ENCODE data around the gene ZC2HC1C.
"Not testable (repeated sequence)": the region's sequence is repeated elsewhere in the genome, so short reads cannot be mapped to it uniquely, and the experiment has no call there.

Gene ZC2HC1C

GRCh38 chr14:75066691-75067090, 2.8 kb upstream of the ZC2HC1C start:
- TF ChIP-seq SUZ12 (IDR thresholded peaks at IDR 0.05) (no peak), L3MBTL2 (conservative IDR thresholded peaks at IDR 0.05) (no peak), FOXA1 (IDR thresholded peaks at IDR 0.05) (no peak), BHLHE40 (IDR thresholded peaks at IDR 0.05; ENCODE audit: borderline replicate concordance) (no peak), ARNT (IDR thresholded peaks at IDR 0.05) (no peak), FOXK2 (IDR thresholded peaks at IDR 0.05) (no peak)
- POLR2A ChIA-PET, result no interaction called here
- DNase-seq (ENCODE audit: extremely low spot score), result no peak
- CTCF ChIA-PET, result no interaction called here

DNA sequence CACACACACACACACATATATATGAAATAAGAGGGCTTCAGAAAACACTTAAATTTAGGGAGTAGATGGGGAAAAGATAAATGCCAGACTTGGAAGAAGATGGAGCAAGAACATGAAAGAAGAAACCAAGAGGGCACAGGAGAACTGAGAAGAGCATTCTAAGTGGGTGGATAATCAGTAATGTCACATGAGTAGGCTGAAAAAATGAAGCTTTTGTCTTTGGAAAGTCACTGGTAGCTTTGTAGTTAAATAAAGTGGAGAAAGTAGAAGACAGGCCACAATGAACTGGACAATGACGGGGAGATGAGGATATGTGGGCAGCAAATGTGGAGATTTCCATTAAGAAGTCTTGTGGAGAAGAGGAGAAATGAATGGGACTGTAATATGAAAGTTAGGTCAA, 2.2 kb upstream of the ZC2HC1C start:
- ChIA-PET CTCF (no interaction called here), POLR2A (no interaction called here)
- DNase-seq (ENCODE audit: extremely low spot score), result no peak
- TF ChIP-seq FOXM1 (IDR thresholded peaks at IDR 0.05; ENCODE audit: borderline replicate concordance), result no peak
- TF ChIP-seq ZNF384 (IDR thresholded peaks at IDR 0.05), result no peak
- no peak for TF ChIP-seq ELF4 (IDR thresholded peaks at IDR 0.05)
- no peak for TF ChIP-seq BHLHE40 (IDR thresholded peaks at IDR 0.05; ENCODE audit: borderline replicate concordance)
- no peak for TF ChIP-seq HDGF (IDR thresholded peaks at IDR 0.05; ENCODE audit: borderline replicate concordance)
- no peak for TF ChIP-seq FOXA1 (IDR thresholded peaks at IDR 0.05)
- TF ChIP-seq ARNT (IDR thresholded peaks at IDR 0.05), result no peak
- no peak for TF ChIP-seq TARDBP (IDR thresholded peaks at IDR 0.05)
- TF ChIP-seq, protein P1, sequence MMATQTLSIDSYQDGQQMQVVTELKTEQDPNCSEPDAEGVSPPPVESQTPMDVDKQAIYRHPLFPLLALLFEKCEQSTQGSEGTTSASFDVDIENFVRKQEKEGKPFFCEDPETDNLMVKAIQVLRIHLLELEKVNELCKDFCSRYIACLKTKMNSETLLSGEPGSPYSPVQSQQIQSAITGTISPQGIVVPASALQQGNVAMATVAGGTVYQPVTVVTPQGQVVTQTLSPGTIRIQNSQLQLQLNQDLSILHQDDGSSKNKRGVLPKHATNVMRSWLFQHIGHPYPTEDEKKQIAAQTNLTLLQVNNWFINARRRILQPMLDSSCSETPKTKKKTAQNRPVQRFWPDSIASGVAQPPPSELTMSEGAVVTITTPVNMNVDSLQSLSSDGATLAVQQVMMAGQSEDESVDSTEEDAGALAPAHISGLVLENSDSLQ (IDR thresholded peaks at IDR 0.05), result no peak
- no peak for TF ChIP-seq L3MBTL2 (conservative IDR thresholded peaks at IDR 0.05)
- no peak for TF ChIP-seq LEF1 (IDR thresholded peaks at IDR 0.05; ENCODE audit: borderline replicate concordance)
- TF ChIP-seq CTBP1 (IDR thresholded peaks at IDR 0.05; ENCODE audit: borderline replicate concordance), result no peak
- no peak for TF ChIP-seq FOXK2 (IDR thresholded peaks at IDR 0.05)
- TF ChIP-seq NFRKB (IDR thresholded peaks at IDR 0.05), result no peak
- no peak for TF ChIP-seq SUZ12 (IDR thresholded peaks at IDR 0.05)
- TF ChIP-seq SP1 (IDR thresholded peaks at IDR 0.05), result no peak

DNA sequence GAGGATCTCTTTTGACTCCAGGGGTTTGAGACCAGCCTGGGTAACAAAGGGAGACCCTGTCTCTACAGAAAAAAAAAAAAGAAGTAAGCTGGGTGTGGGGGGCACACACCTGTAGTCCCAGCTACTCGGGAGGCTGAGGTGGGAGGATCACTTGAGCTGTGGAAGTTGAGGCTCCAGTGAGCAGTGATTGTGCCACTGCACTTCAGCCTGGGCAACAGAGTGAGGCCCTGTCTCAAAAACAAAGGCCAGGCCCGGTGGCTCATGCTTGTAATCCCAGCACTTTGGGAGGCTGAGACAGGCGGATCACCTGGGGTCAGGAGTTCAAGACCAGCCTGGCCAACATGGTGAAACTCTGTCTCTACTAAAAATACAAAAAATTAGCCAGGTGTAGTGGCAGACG, 1.7 kb upstream of the ZC2HC1C start:
- CTCF ChIA-PET, result interaction anchor here (0.6 kb wide), 1 partner anchor 115 kb away, joined by 8 read pairs; no protein-coding TSS in a partner anchor
- DNase-seq (ENCODE audit: extremely low spot score), result not testable (repeated sequence)
- POLR2A ChIA-PET, result interaction anchor here (3.1 kb wide), 1 partner anchor 145 kb away, joined by 11 read pairs; the partner anchor contains the start of gene RPS6KL1

DNA sequence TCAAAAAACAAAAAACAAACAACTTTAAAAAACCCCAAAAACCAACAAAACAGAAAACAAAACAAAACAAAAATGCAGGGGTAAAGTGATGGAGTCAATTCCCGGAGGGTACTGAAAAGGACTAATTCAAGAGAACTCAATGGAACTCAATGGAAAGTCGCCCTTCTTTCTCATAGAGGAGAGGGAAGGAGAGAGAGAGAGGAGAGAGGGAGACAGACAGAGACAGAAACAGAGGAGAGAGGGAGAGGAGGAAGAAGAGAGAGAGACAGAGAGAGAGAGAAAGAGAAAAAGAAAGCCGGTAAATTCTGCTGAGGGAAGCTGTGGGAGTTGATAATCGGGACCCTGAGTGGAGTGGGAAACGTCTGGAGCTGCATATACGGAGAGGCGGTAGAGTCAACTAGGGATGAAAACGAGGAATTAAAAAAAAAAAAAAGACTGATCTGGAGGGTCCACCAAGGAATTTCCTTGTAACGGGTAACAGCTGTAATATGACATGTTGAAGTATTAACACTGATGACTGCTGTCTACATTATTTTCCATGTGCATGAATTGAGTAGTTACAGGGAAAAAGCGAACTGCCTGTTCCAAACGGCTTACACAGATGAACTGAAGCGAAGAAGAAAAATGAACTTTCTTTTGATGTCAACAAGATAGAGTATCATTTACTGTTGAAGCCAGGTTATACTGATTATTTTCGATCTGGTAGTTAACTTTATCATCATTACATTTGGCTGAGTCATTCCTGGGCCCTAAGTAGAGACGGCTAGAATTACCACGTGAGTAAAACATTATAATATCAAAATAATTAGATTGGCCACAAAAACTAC, 934 bp upstream of the ZC2HC1C start:
- ChIA-PET CTCF (interaction anchor here (0.6 to 1.4 kb wide), 2 partner anchors 116 to 124 kb away, joined by 3 to 8 read pairs; no protein-coding TSS in a partner anchor), POLR2A (interaction anchor here (1.7 to 3.1 kb wide), 3 partner anchors 10 to 146 kb away, joined by 7 to 15 read pairs (median 11); partner anchors contain the start of gene RPS6KL1)
- TF ChIP-seq TARDBP (IDR thresholded peaks at IDR 0.05), result no peak
- TF ChIP-seq BHLHE40 (IDR thresholded peaks at IDR 0.05; ENCODE audit: borderline replicate concordance), result no peak
- TF ChIP-seq CTBP1 (IDR thresholded peaks at IDR 0.05; ENCODE audit: borderline replicate concordance), result no peak
- TF ChIP-seq SUZ12 (IDR thresholded peaks at IDR 0.05), result no peak
- TF ChIP-seq ARNT (IDR thresholded peaks at IDR 0.05), result no peak
- TF ChIP-seq FOXM1 (IDR thresholded peaks at IDR 0.05; ENCODE audit: borderline replicate concordance), result no peak
- no peak for DNase-seq (ENCODE audit: extremely low spot score)

DNA sequence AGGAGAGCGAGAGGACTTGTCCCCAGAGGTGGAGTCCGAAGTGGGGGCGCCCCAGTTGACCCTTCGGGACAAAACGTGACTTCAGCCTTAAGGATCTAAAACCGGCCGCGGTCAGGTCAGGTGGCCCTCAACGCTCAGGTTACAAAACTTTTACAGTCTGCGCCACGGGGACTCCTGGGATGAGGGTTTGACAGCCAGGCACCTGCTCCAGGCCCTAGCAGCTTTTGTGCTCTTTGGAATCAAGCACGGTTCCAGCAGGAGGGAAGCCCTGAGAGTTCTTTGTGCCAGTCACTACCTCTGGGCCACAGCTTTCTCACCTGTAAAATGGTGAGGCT, 337 bp downstream of the ZC2HC1C start:
- CTCF ChIA-PET, result interaction anchor here (1.0 to 1.4 kb wide), 2 partner anchors 122 to 125 kb away, joined by 3 read pairs; no protein-coding TSS in a partner anchor
- no peak for TF ChIP-seq ARNT (IDR thresholded peaks at IDR 0.05)
- TF ChIP-seq, protein P1 (IDR thresholded peaks at IDR 0.05), result no peak
- no peak for TF ChIP-seq FOXA1 (IDR thresholded peaks at IDR 0.05)
- no peak for TF ChIP-seq FOXK2 (IDR thresholded peaks at IDR 0.05)
- no peak for TF ChIP-seq CTBP1 (IDR thresholded peaks at IDR 0.05; ENCODE audit: borderline replicate concordance)
- no peak for TF ChIP-seq SP1 (IDR thresholded peaks at IDR 0.05)
- no peak for TF ChIP-seq ELF4 (IDR thresholded peaks at IDR 0.05)
- no peak for TF ChIP-seq FOXM1 (IDR thresholded peaks at IDR 0.05; ENCODE audit: borderline replicate concordance)
- no peak for TF ChIP-seq TARDBP (IDR thresholded peaks at IDR 0.05)
- no peak for TF ChIP-seq NFRKB (IDR thresholded peaks at IDR 0.05)
- no peak for TF ChIP-seq BHLHE40 (IDR thresholded peaks at IDR 0.05; ENCODE audit: borderline replicate concordance)
- TF ChIP-seq ZNF384 (IDR thresholded peaks at IDR 0.05), result no peak
- no peak for TF ChIP-seq LEF1 (IDR thresholded peaks at IDR 0.05; ENCODE audit: borderline replicate concordance)
- no peak for DNase-seq (ENCODE audit: extremely low spot score)
- POLR2A ChIA-PET, result interaction anchor here (0.6 to 3.1 kb wide), 8 partner anchors 9 to 147 kb away, joined by 3 to 15 read pairs (median 4); partner anchors contain the start of genes EIF2B2 and RPS6KL1

GRCh38 chr14:75070383-75070782, 942 bp downstream of the ZC2HC1C start:
- DNase-seq (ENCODE audit: extremely low spot score), result no peak
- TF ChIP-seq LEF1 (IDR thresholded peaks at IDR 0.05; ENCODE audit: borderline replicate concordance) (no peak), FOXM1 (IDR thresholded peaks at IDR 0.05; ENCODE audit: borderline replicate concordance) (no peak), NFRKB (IDR thresholded peaks at IDR 0.05) (no peak), ELF4 (IDR thresholded peaks at IDR 0.05) (no peak), BHLHE40 (IDR thresholded peaks at IDR 0.05; ENCODE audit: borderline replicate concordance) (no peak), FOXK2 (IDR thresholded peaks at IDR 0.05) (no peak), CTBP1 (IDR thresholded peaks at IDR 0.05; ENCODE audit: borderline replicate concordance) (no peak), ARNT (IDR thresholded peaks at IDR 0.05) (no peak), HDGF (IDR thresholded peaks at IDR 0.05; ENCODE audit: borderline replicate concordance) (no peak), TARDBP (IDR thresholded peaks at IDR 0.05) (no peak), L3MBTL2 (conservative IDR thresholded peaks at IDR 0.05) (no peak), FOXA1 (IDR thresholded peaks at IDR 0.05) (no peak), ZNF384 (IDR thresholded peaks at IDR 0.05) (no peak), SUZ12 (IDR thresholded peaks at IDR 0.05) (no peak), SP1 (IDR thresholded peaks at IDR 0.05) (no peak)
- TF ChIP-seq, protein P1 (IDR thresholded peaks at IDR 0.05), result no peak
- ChIA-PET POLR2A (interaction anchor here (1.7 to 3.1 kb wide), 3 partner anchors 13 to 147 kb away, joined by 4 to 11 read pairs (median 7); partner anchors contain the start of genes EIF2B2 and RPS6KL1), CTCF (interaction anchor here (0.6 kb wide), 1 partner anchor 10 kb away, joined by 4 read pairs; no protein-coding TSS in a partner anchor)

All from HEK293T (cell line).